Liver (tissue), 2 donors: ENCODE data around the gene USP28.

Source experiments
- CTCF ChIP-seq: fragments of 150-350 bp; IDR thresholded peaks from 2 replicates; pipeline ENCODE4 v1.5.1; 2017; ENCODE audit warnings: improper control_type of control experiment, low read depth, low read length; ENCODE audit not compliant: missing input control
- FOXA2 ChIP-seq: IDR thresholded peaks from 2 replicates; pipeline ENCODE4 v1.6.1; 2016; ENCODE audit warnings: antibody characterized with exemption
- ZBTB33 ChIP-seq: IDR thresholded peaks from 2 replicates; pipeline ENCODE4 v1.6.1; 2016; ENCODE audit warnings: antibody characterized with exemption
- TF ChIP-seq, protein P1 (sequence below): IDR thresholded peaks from 2 replicates; pipeline ENCODE4 v1.6.1; 2016; ENCODE audit warnings: antibody characterized with exemption
- TF ChIP-seq, protein P2 (sequence below): IDR thresholded peaks from 2 replicates; pipeline ENCODE4 v1.6.1; 2016; ENCODE audit warnings: antibody characterized with exemption, mild to moderate bottlenecking
- donor health status: healthy.

- TF ChIP-seq, protein P1, sequence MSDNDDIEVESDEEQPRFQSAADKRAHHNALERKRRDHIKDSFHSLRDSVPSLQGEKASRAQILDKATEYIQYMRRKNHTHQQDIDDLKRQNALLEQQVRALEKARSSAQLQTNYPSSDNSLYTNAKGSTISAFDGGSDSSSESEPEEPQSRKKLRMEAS = no peak
- TF ChIP-seq CTCF (no peak), ZBTB33 (no peak), FOXA2 (no peak)
- TF ChIP-seq, protein P2, sequence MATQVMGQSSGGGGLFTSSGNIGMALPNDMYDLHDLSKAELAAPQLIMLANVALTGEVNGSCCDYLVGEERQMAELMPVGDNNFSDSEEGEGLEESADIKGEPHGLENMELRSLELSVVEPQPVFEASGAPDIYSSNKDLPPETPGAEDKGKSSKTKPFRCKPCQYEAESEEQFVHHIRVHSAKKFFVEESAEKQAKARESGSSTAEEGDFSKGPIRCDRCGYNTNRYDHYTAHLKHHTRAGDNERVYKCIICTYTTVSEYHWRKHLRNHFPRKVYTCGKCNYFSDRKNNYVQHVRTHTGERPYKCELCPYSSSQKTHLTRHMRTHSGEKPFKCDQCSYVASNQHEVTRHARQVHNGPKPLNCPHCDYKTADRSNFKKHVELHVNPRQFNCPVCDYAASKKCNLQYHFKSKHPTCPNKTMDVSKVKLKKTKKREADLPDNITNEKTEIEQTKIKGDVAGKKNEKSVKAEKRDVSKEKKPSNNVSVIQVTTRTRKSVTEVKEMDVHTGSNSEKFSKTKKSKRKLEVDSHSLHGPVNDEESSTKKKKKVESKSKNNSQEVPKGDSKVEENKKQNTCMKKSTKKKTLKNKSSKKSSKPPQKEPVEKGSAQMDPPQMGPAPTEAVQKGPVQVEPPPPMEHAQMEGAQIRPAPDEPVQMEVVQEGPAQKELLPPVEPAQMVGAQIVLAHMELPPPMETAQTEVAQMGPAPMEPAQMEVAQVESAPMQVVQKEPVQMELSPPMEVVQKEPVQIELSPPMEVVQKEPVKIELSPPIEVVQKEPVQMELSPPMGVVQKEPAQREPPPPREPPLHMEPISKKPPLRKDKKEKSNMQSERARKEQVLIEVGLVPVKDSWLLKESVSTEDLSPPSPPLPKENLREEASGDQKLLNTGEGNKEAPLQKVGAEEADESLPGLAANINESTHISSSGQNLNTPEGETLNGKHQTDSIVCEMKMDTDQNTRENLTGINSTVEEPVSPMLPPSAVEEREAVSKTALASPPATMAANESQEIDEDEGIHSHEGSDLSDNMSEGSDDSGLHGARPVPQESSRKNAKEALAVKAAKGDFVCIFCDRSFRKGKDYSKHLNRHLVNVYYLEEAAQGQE = no peak
Measured at GRCh38 chr11:113802621-113803020, 72.8 kb downstream of the USP28 start.
